HG03571 (cell line): Measurements from ENCODE around the gene MYL5.
"Not testable (repeated sequence)": the region's sequence is repeated elsewhere in the genome, so short reads cannot be mapped to it uniquely, and the experiment has no call there.

ENCODE experiments used
- ATAC-seq: cut with Tn5 transposase; IDR thresholded peaks from one replicate; pipeline ENCODE4 v1.9.1; 2021; ENCODE audit not compliant: unreplicated experiment

MYL5 gene, protein sequence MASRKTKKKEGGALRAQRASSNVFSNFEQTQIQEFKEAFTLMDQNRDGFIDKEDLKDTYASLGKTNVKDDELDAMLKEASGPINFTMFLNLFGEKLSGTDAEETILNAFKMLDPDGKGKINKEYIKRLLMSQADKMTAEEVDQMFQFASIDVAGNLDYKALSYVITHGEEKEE

DNA sequence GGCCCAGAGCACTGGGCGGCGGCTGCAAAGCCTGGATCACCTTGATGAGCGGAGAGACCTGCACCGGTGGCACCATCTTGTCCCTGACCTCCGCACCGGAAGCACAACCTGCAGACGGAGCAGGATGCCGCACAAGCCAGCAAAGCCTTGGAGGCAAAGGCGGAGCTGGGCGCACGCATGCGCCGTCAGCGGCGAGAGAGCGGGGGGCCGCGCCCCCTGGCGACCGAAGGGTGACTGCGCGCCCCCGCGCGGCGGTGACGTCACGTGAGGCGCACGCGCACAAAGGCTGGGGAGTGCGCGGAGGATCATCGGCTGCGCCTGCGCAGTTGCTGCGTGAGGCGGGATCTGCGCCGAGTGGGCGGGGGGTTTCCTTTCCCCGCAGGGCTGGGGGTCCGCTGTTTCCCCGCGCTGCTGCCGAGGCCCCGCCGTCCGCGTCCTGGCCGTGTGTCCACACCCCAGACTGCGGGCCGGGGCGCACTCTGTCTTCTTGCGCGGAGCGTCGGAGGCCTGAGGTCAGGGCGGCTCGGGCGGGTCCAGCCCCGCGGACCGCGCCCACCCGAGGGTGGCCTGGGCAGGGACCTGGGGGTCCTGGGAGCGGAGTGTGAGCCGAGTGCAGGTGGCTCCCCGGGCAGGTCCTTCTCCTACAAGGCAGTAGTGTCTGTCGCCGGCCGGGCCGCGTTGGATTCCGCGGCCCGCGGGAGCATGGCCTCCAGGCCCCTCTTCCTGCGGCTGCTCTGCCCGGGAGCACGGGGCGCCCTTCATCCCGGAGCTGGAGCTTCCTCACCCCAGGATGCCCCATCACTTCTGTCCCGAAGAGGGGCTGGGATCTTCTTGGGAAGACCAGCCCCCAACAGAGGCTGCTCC, at the start of gene MYL5, which contains the start of gene ATP5ME:
Gene MYL5, plus strand, starts transcription at position 371 of the 864 bp plus-strand sequence. CDS start 3,485 bp downstream, outside the sequence.
Gene ATP5ME, minus strand, starts transcription at position 105 of the 864 bp plus-strand sequence. Its CDS starts 29 bp downstream, at position 76.
- peak; percentile 77 for ATAC-seq

DNA sequence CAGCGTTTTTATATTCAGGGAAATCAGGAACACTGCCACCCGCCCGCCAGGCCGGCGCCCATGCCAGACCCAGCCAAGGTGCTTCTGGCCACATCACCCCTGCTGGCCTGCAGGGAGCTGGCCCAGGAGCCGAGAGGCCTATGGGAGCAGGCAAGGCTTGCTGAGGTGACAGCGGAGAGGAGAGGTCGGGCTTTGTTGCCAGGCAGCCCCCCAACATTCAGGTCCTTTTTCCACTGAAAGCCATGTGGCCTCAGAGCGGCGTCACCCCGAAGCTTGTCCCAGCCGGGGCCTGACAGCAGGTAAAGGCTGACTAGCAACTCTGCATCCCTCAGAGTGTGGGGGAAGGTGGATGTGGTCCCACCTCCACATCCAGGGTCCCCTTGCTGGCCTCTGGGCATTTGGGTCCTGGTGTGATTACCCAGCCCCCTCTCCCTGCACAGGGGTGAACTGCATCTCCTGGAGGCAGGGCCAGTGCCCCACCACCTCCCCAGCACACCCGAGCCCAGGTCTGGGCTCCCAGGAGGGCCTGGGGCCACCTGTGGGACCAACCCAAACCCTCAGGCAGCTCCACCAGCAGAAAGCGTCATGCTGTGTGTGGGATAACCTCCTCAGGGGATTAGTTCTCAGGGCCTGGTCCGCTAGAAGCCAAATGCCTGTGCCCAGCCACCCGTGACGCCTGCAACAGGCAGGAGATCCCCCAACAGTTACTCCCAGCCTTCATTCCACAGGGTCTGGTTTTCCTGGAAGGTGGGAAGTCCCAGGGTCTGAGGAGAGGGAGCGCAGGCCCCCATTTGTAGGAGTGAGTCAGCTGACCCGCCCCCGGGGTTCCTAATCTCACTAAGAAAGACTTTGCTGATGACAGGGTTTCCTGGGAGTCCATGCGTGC, 49.4 kb upstream of the MYL5 start, which contains the start of gene PDE6B:
Gene PDE6B, plus strand, starts transcription at position 869 of the 886 bp plus-strand sequence. CDS start 54 bp downstream, outside the sequence.
- ATAC-seq = no peak

DNA sequence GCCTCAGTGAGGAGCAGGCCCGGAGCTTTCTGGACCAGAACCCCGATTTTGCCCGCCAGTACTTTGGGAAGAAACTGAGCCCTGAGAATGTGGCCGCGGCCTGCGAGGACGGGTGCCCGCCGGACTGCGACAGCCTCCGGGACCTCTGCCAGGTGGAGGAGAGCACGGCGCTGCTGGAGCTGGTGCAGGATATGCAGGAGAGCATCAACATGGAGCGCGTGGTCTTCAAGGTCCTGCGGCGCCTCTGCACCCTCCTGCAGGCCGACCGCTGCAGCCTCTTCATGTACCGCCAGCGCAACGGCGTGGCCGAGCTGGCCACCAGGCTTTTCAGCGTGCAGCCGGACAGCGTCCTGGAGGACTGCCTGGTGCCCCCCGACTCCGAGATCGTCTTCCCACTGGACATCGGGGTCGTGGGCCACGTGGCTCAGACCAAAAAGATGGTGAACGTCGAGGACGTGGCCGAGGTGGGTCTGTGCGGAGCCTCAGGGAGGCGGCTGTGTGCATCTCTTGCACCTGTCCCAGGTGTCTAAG, 48.6 kb upstream of the MYL5 start:
- ATAC-seq = no peak

DNA sequence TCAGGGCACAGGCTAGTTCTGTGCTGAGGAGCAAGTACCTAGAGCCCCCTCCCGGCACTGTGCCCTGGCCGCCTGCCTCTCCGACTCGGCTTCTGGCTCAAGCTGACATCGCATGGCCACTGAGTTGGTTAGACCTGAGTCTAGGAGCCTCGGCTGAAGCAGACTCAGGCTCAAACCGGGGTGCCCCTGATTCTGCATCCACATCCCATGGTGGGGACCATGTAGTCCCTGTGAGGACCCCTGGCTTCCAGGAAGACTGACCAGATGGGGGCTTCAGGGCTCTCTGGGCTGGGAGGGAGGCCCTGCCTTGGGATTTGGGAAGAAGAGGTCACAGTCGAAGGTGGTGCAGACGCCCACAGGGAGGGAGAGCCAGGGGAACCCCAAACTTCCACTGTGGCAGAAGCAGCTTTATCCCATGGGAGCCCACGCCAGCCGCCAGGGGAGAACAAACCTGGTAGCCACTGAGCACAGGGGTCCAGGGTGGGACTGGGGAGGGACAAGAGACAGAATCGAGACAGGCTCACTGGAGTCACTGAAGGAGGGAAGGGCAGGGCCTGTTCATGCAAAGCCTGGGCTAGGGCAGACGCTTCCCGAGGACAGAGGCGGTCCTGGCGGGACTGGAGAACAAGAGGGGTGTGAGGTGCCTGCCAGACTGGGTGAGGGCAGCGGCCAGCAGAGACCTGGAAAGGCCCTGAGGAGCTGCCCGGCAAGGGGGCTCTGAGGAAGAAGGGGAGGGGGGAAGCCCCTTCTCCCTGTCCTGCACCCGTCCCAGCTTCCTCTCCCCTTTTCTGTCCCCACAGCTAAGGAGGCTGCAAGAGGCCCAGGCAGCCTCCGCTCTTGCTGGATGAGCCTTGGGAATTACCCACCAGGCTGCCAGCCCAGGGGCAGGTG, 47.9 kb upstream of the MYL5 start:
- ATAC-seq = no peak

DNA sequence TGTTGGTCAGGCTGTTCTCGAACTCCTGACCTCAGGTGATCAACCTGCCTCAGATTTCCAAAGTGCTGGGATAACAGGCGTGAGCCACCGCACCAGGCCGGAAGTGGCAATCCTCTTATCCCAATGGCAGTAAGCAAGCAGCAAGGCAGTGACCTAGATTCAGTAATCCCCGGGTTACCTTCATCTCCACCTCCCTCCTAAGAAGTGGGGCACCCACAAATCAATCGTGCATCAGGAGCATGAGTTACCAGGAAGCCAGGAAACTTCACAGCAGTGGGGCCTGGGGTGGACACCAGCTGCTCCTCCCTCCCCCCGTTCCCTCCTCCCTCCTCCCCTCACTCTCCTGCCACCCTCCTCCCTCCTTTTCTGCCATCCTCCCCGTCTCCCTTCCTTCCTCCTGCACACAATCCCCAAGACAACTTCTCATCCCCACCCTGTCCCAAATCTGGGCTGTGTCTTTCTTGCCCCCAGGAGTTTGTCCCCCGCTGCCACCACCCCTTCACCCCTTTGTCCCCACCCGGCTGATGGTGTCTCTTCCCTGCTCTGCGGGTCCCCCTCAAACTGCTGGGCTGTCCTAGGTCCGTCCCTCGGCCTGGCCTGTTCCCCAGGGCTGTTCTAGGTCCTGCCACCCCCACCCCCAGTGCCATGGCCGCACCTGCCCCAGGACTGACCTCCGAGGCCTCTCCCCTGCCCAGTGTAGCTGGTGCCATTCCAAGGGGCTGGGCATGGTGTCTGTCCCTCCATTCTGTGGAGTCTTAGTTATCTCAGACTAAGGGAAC, 46.8 kb upstream of the MYL5 start:
- ATAC-seq = no peak

DNA sequence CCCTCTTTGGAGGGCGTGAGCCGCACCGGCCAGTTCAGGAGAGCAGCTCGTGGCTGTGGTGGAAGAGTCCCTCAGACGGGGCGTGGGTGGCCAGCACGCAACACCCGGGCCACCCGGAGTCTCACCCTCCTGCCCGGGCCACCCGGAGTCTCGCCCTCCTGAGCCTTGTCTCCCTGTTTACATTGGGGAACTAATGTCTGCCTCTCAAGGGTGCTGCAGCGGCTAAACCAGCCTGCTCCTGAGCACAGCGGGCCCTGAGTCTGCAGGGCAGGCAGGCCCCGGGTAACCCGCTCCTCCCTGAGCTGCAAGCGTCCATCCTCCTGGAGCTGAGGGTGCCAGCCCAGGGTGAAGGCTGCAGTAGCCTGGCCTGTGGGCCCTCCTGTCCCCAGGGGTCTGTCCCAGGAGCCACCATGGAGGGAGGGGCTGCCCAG, 46.0 kb upstream of the MYL5 start:
- no peak for ATAC-seq

- ATAC-seq = no peak
Observed at GRCh38 chr4:628821-629635, 45.3 kb upstream of the MYL5 start.

GRCh38 chr4:629636-629914, 44.8 kb upstream of the MYL5 start:
- no peak for ATAC-seq

- no peak for ATAC-seq
Observed at GRCh38 chr4:629915-630641, 44.3 kb upstream of the MYL5 start.

GRCh38 chr4:630656-631055, 43.7 kb upstream of the MYL5 start:
- no peak for ATAC-seq

DNA sequence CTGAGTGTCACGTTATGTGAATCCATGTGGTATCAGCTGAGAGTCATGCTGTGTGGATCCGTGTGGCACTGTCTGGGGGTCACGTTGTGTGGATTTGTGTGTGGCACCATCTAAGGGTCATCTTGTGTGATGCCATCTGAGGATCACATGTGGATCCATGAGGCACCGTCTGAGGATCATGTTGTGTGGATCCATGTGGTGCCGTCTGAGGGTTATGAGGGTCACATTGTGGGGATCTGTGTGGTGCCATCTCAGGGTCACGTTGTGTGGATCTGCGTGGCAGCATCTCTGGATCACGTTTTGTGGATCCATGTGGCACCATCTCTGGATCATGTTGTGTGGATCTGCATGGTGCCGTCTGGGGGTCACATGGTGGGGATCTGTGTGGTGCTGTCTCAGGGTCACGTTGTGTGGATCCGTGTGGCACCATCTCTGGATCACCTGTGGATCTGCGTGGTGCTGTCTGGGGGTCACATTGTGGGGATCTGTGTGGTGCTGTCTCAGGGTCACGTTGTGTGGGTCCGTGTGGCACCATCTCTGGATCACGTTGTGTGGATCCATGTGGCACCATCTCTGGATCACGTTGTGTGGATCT, 42.0 kb upstream of the MYL5 start:
- ATAC-seq = no peak

- ATAC-seq = no peak
Observed at GRCh38 chr4:632926-633325, 41.4 kb upstream of the MYL5 start.

GRCh38 chr4:633406-633805, 40.9 kb upstream of the MYL5 start:
- no peak for ATAC-seq

- ATAC-seq = no peak
Observed at GRCh38 chr4:633976-634598, 40.3 kb upstream of the MYL5 start.

GRCh38 chr4:634599-634985, 39.8 kb upstream of the MYL5 start:
- ATAC-seq = no peak

- not testable (repeated sequence) for ATAC-seq
Observed at GRCh38 chr4:635066-635835, 39.1 kb upstream of the MYL5 start.
